CD8-positive, alpha-beta memory T cell (primary cell): ENCODE data around the gene CCDC187. TPM values are rescaled to one million over a fixed set of nuclear protein-coding genes. Genes with fewer than 3 reads are reported as not detected.

Source experiments
- CTCF ChIA-PET: fragments of 350-600 bp; sonication (Branson Sonifier 250); formaldehyde crosslinking; loops from one replicate; lab custom pipeline; 2021; ENCODE audit warnings: antibody characterized with exemption; lab: Charles Lee
- POLR2A ChIA-PET: fragments of 350-600 bp; sonication (Branson Sonifier 250); formaldehyde crosslinking; loops from one replicate; lab custom pipeline; 2021; ENCODE audit warnings: antibody characterized with exemption; lab: Charles Lee
- DNase-seq, 5 donors: peaks; one replicate each; pipeline versions ENCODE4 v3.0.0 to v3.0.0-alpha.2; 2020 to 2022; ENCODE audit warnings: mixed read lengths in 1 of 5
- H3K27ac ChIP-seq: one replicate; pipeline ENCODE4 v1.7.0; 2013; ENCODE audit warnings: low read depth, mild to moderate bottlenecking, low read length, moderate library complexity
- H3K27me3 ChIP-seq: 2 replicates; pipeline ENCODE4 v1.7.0; 2013; ENCODE audit warnings: low read length, mild to moderate bottlenecking; ENCODE audit not compliant: insufficient read depth, poor library complexity, severe bottlenecking
- H3K36me3 ChIP-seq: 2 replicates; pipeline ENCODE4 v1.7.0; 2013; ENCODE audit warnings: mild to moderate bottlenecking, low read length, moderate library complexity; ENCODE audit not compliant: insufficient read depth
- H3K4me1 ChIP-seq: 2 replicates; pipeline ENCODE4 v1.7.0; 2013; ENCODE audit warnings: mild to moderate bottlenecking, low read length, moderate library complexity; ENCODE audit not compliant: insufficient read depth
- H3K4me3 ChIP-seq: 2 replicates; pipeline ENCODE4 v1.7.0; 2013; ENCODE audit warnings: mild to moderate bottlenecking, low read length
- H3K9me3 ChIP-seq: 2 replicates; pipeline ENCODE4 v1.7.0; 2013; ENCODE audit warnings: mild to moderate bottlenecking, low read length
- H3K27ac Mint-ChIP-seq, 8 donors: one replicate each; pipeline ENCODE4 v1.8.0; 2020 to 2021; ENCODE audit warnings: mixed read lengths in 8 of 8, mild to moderate bottlenecking in 6 of 8, inconsistent platforms in 3 of 8, moderate library complexity in 3 of 8
- H3K27me3 Mint-ChIP-seq, 2 donors: one replicate each; pipeline ENCODE4 v1.8.0; 2020 to 2021; ENCODE audit warnings: mixed read lengths in 2 of 2, mild to moderate bottlenecking in 1 of 2, moderate library complexity in 1 of 2
- H3K36me3 Mint-ChIP-seq, 3 donors: one replicate each; pipeline ENCODE4 v1.8.0; 2020 to 2021; ENCODE audit warnings: mixed read lengths in 3 of 3, inconsistent platforms in 1 of 3, mild to moderate bottlenecking in 1 of 3
- H3K4me1 Mint-ChIP-seq, 3 donors: one replicate each; pipeline ENCODE4 v1.8.0; 2020 to 2021; ENCODE audit warnings: mixed read lengths in 3 of 3, inconsistent platforms in 1 of 3, mild to moderate bottlenecking in 1 of 3
- H3K4me3 Mint-ChIP-seq, 7 donors: one replicate each; pipeline ENCODE4 v1.8.0; 2020 to 2021; ENCODE audit warnings: mixed read lengths in 7 of 7, mild to moderate bottlenecking in 6 of 7, moderate library complexity in 4 of 7, inconsistent platforms in 2 of 7
- H3K9me3 Mint-ChIP-seq, 5 donors: one replicate each; pipeline ENCODE4 v1.8.0; 2020 to 2022; ENCODE audit warnings: mixed read lengths in 5 of 5, mild to moderate bottlenecking in 3 of 5, moderate library complexity in 2 of 5, inconsistent platforms in 1 of 5
- polyA plus RNA-seq: library from polyadenylated mRNA; unstranded; fragments of 300-500 nt; fragmentation: Illumina TruSeq; gene quantifications from one replicate; pipeline ENCODE4 v1.2.3, GENCODE V29; 2021
- total RNA-seq, 2 experiments: library from RNA; stranded (reverse); gene quantifications; one replicate each; pipeline ENCODE4 v1.2.3, GENCODE V29; 2021

The CCDC187 gene
- total and polyA plus RNA-seq, 3 experiments from 2014 or later: not detected

DNA sequence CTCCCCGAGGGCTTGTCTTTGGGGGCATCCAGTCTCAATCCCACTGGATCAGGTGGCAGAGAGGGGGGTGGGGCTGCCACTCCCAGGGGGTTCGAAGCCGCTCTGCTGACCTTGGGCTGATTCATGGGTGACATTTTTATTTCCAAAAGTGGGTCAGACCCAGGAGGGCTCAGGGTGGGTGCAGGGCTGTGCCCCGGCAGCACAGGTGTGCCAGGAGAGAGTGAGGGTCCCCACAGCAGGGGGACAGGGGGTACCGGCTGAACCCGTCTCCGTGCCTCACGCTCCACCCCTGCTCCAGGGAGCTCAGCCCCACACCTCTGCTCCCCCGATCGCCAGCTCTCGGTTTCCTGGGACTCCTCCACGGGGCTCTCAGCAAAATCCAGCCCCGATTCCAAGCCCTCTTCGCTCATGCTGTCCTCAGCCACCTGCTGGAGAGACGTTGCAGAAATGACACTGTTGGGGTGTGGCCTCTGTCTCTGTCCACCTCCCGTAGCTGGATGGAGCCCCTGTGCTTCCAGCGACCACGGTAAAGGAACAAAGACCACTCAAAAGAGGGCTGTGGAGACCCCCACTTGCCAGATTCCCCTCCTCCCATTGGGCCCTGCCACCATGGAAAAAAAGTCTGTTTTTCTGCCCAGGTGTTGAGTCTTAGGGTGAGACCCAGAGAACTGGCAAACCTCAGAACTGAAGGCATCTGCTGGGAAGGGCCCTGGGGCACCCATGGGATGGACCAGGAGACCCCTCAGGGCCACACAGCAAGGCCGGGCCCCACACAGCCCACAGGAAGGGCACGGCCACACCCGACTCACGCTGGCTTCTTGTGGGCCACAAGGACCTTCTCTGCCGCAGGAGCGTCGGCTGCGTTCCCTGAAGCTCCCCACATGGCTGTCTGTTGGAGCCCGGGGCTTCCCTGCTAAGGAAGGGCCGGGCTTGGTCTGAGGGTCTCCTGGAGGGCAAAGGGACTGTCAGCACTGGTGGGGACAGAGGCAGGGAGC lies 47.7 kb downstream of the CCDC187 start:
- no peaks in the 10 kb centered on the region for H3K27me3 ChIP-seq
- H3K9me3 ChIP-seq: no peaks in the 10 kb centered on the region
- no peaks in the 10 kb centered on the region for H3K4me1 Mint-ChIP-seq
- H3K27ac Mint-ChIP-seq: no peak overlapping the region
- ChIA-PET CTCF (no interaction called here), POLR2A (no interaction called here)
- no peaks in the 10 kb centered on the region for H3K9me3 Mint-ChIP-seq
- H3K36me3 ChIP-seq: no peaks in the 10 kb centered on the region
- no peak overlapping the region for H3K27ac ChIP-seq
- peaks cover 0 to 3% of the 10 kb centered on the region in 2 donors for H3K27me3 Mint-ChIP-seq
- H3K4me3 ChIP-seq: no peak overlapping the region
- no peak for DNase-seq
- no peaks in the 10 kb centered on the region for H3K4me1 ChIP-seq
- H3K4me3 Mint-ChIP-seq: no peak overlapping the region
- no peaks in the 10 kb centered on the region for H3K36me3 Mint-ChIP-seq

DNA sequence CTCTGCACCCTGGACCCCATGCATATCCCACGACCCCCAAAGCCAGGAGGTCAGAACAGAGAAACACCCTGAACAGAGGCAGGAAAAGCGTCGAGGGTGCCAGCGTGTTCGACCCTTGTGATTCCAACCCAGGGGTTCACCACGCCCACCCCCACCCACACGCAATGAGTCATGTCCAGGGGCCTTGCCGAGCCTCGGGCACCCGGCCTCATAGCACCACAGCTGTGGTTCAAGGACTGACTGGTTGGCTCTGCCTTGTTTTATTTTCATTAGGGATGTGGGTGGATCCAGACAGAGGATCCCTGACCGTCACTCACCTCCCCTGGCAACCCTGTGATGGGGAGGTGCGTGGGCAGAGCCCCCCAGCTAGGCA lies 48.7 kb downstream of the CCDC187 start:
- H3K4me3 ChIP-seq: no peak overlapping the region
- H3K4me1 Mint-ChIP-seq: no peaks in the 10 kb centered on the region
- no peaks in the 10 kb centered on the region for H3K4me1 ChIP-seq
- H3K36me3 ChIP-seq: no peaks in the 10 kb centered on the region
- H3K27ac ChIP-seq: no peak overlapping the region
- H3K4me3 Mint-ChIP-seq: no peak overlapping the region
- no peaks in the 10 kb centered on the region for H3K36me3 Mint-ChIP-seq
- CTCF ChIA-PET: no interaction called here
- H3K9me3 ChIP-seq: no peaks in the 10 kb centered on the region
- no peaks in the 10 kb centered on the region for H3K27me3 ChIP-seq
- H3K27ac Mint-ChIP-seq: no peak overlapping the region
- DNase-seq: no peak
- H3K27me3 Mint-ChIP-seq: peaks cover 0 to 3% of the 10 kb centered on the region in 2 donors
- H3K9me3 Mint-ChIP-seq: no peaks in the 10 kb centered on the region
- POLR2A ChIA-PET: no interaction called here

DNA sequence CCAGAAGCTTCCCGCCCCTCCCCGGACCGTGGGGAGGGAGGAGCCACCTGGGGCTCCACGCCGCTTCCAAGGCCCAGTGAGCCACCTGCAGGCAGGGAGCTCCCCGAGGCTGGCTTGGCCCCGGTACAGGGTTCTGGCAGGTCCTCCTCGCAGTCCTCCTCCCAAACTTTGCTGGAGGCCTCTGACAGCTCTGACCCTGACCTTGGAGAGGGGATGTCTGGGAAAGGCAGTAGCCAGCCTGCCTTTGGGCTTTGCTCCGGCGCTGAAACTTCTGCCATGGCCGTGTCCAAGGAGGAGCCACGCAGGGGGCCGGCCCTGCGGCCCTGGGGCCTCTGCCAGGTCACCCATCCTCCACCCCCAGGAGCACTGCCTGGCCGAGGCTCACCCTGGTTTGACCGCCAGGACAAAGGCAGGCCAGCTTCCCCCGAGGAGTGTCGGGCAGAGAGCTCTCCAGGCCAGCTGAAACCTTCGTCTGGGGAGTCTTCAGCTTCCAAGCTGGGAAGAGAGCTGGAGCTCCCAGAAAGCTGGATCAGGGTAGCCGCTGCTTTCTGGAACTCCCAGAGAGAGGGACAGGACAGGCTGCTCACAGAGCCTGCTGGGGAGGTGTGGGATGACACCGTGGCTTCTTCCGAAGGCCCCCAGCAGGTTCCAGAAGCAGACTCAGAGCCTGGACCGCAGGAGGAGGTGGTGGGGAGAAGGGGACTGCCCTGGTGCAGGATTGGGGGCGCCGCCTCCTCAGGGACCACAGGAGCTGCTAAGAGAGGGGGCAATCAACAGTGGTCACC lies 49.3 kb downstream of the CCDC187 start:
- H3K36me3 Mint-ChIP-seq: no peaks in the 10 kb centered on the region
- ChIA-PET POLR2A (no interaction called here), CTCF (no interaction called here)
- H3K4me1 ChIP-seq: no peaks in the 10 kb centered on the region
- H3K27me3 Mint-ChIP-seq: peaks cover 0 to 3% of the 10 kb centered on the region in 2 donors
- H3K27me3 ChIP-seq: no peaks in the 10 kb centered on the region
- no peak overlapping the region for H3K4me3 ChIP-seq
- no peaks in the 10 kb centered on the region for H3K4me1 Mint-ChIP-seq
- no peaks in the 10 kb centered on the region for H3K9me3 ChIP-seq
- H3K27ac Mint-ChIP-seq: no peak overlapping the region
- H3K36me3 ChIP-seq: no peaks in the 10 kb centered on the region
- DNase-seq: no peak
- no peak overlapping the region for H3K4me3 Mint-ChIP-seq
- H3K9me3 Mint-ChIP-seq: no peaks in the 10 kb centered on the region
- no peak overlapping the region for H3K27ac ChIP-seq

DNA sequence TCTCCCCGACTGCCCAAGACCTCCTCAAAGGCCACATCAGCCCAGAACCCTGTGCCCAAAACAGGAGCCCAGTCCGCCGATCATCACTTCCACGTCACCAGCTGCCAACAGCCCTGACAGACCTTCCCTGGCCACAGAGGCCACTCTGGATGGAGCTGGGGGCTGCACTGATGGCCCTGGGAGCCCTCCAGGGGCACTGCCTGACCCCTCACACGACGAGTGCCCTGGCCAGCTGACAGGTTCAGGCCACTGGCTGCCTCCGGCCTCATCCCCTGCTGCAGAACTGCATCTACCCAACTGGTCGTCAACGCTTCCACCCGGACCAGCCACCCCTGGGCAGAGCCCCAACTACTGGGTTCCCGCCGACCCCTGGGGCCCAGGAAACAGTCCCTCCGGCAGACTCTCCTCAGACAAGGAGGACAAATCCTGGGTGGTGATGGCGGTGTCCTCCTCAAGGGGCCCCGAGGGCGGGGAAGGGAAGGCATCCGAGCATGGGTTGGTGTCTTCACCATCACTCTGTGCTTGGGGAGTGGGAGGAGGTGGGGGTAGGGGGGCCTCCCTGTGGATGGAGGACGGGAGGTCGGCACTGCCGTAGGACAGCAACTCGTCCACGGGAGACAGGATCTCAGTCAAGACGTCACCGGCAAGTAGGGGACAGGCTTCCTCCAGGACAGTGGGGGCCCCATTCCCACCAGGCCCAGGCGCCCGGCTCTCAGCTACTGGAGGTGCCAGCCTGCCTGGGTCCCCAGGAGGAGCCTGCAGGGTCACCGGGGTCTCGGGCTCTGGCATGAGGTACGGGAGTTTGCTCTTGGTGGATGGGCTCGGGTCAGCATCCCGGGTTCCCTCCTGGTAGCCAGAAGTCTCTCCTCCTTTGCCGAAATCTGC lies 50.4 kb downstream of the CCDC187 start:
- no peaks in the 10 kb centered on the region for H3K36me3 ChIP-seq
- peak in 1 of 5 donors; percentile 48 for DNase-seq
- no peaks in the 10 kb centered on the region for H3K4me1 Mint-ChIP-seq
- no peaks in the 10 kb centered on the region for H3K9me3 Mint-ChIP-seq
- H3K36me3 Mint-ChIP-seq: no peaks in the 10 kb centered on the region
- no peak overlapping the region for H3K27ac Mint-ChIP-seq
- POLR2A ChIA-PET: no interaction called here
- H3K4me1 ChIP-seq: no peaks in the 10 kb centered on the region
- no peaks in the 10 kb centered on the region for H3K9me3 ChIP-seq
- no peak overlapping the region for H3K4me3 ChIP-seq
- CTCF ChIA-PET: no interaction called here
- H3K27ac ChIP-seq: no peak overlapping the region
- H3K27me3 Mint-ChIP-seq: peaks cover 0 to 3% of the 10 kb centered on the region in 2 donors
- H3K27me3 ChIP-seq: no peaks in the 10 kb centered on the region
- no peak overlapping the region for H3K4me3 Mint-ChIP-seq

DNA sequence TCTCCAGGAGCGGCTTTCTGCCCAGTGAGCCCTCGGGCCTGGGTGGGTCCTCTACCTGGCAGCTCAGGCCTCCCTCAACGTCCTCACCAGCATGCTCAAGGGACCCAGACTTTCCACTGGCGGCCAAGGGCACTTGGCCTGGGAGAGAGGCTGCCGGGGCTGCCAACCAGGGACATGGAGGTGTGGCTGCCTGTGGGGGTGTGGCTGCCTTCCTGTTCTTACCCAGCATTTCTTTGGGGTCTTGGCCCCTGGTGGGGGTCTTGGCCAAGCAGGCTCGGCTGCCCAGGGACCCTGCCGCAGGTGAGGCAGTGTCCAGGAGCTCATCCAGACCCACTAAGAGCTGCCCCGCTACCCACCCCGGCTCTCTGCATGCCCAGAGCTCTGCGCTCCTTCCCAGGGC lies 51.0 kb downstream of the CCDC187 start:
- Mint-ChIP-seq H3K36me3 (no peaks in the 10 kb centered on the region), H3K4me1 (no peaks in the 10 kb centered on the region), H3K27me3 (peaks cover 0 to 3% of the 10 kb centered on the region in 2 donors), H3K9me3 (no peaks in the 10 kb centered on the region), H3K4me3 (no peak overlapping the region), H3K27ac (no peak overlapping the region)
- Histone ChIP-seq H3K4me1 (no peaks in the 10 kb centered on the region), H3K36me3 (no peaks in the 10 kb centered on the region), H3K27me3 (no peaks in the 10 kb centered on the region), H3K27ac (no peak overlapping the region), H3K9me3 (no peaks in the 10 kb centered on the region), H3K4me3 (no peak overlapping the region)
- ChIA-PET POLR2A (no interaction called here), CTCF (no interaction called here)
- DNase-seq: peak in 1 of 5 donors; percentile 38

DNA sequence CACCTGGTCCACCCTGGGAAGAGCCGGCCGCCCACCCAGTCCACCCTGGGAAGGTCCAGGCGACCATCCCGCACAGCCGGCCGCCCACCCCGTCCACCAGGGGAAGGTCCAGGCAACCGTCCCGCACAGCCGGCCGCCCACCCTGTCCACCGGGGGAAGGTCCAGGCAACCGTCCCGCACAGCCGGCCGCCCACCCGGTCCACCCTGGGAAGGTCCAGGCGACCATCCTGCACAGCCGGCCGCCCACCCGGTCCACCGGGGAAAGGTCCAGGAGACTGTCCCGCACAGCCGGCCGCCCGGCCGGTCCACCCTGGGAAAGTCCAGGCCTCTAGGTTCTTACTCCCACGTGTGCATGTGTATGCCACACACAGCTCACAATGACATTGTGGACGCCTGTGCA lies 51.6 kb downstream of the CCDC187 start:
- POLR2A ChIA-PET: no interaction called here
- CTCF ChIA-PET: no interaction called here

DNA sequence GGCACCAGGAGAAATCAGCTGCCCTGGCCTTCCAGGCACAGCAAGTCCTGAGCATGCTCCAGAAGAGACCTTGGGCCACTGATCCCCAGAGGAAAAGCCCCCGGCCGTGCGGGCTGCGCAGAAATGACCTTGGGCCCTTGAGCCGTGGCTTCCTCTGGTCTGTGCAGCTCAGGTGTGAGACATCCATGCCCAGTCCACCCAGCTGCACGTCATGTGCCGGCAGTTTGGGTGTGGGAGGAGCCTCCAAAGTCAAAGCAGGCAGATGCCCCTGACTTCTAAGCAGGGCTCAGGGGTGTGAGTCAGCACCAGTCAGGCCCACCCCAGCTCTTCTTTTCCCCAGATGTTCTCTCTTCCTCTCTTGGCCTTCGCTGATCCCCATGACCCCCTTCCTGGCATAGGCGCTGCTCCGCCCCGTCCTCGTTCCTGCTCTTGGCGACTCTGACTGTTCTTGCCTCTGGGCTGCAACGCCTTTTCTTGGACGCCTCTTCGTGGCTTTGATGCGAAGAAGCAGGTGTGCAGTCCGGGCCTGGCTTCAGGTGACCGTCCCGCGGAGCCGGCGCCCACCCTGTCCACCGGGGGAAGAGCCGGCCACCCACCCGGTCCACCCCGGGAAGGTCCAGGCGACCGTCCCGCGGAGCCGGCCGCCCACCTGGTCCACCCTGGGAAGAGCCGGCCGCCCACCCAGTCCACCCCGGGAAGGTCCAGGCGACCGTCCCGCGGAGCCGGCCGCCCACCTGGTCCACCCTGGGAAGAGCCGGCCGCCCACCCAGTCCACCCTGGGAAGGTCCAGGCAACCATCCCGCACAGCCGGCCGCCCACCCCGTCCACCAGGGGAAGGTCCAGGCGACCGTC lies 52.4 kb downstream of the CCDC187 start:
- Histone ChIP-seq H3K4me1 (no peaks in the 10 kb centered on the region), H3K9me3 (no peaks in the 10 kb centered on the region), H3K27me3 (no peaks in the 10 kb centered on the region), H3K27ac (no peak overlapping the region), H3K4me3 (no peak overlapping the region), H3K36me3 (no peaks in the 10 kb centered on the region)
- no peak for DNase-seq
- Mint-ChIP-seq H3K27ac (no peak overlapping the region), H3K36me3 (no peaks in the 10 kb centered on the region), H3K4me1 (no peaks in the 10 kb centered on the region), H3K4me3 (no peak overlapping the region), H3K27me3 (peaks cover 0 to 3% of the 10 kb centered on the region in 2 donors), H3K9me3 (no peaks in the 10 kb centered on the region)
- ChIA-PET POLR2A (no interaction called here), CTCF (no interaction called here)

More for the DNA sequence above, 51.6 kb downstream of the CCDC187 start:
- Histone ChIP-seq H3K9me3 (no peaks in the 10 kb centered on the region), H3K36me3 (no peaks in the 10 kb centered on the region), H3K27ac (no peak overlapping the region), H3K27me3 (no peaks in the 10 kb centered on the region), H3K4me1 (no peaks in the 10 kb centered on the region), H3K4me3 (no peak overlapping the region)
- H3K4me1 Mint-ChIP-seq: no peaks in the 10 kb centered on the region
- peak in 1 of 5 donors; percentile 43 for DNase-seq
- no peaks in the 10 kb centered on the region for H3K36me3 Mint-ChIP-seq
- peaks cover 0 to 3% of the 10 kb centered on the region in 2 donors for H3K27me3 Mint-ChIP-seq
- H3K4me3 Mint-ChIP-seq: no peak overlapping the region
- H3K27ac Mint-ChIP-seq: no peak overlapping the region
- H3K9me3 Mint-ChIP-seq: no peaks in the 10 kb centered on the region
